ENCODE measurements around the gene SPRR2E.

SPRR2E gene

GRCh38 chr1:153071511-153071910 is 22.8 kb downstream of the SPRR2E start, which contains the start of gene SPRR2B:
Gene SPRR2B (minus strand): TSS chr1:153071611. CDS start chr1:153070839, 772 bp downstream.
- Histone ChIP-seq H3K4me3 (ENCODE audit: low read length) (no peak within 1 kb of the TSS), H3K4me1 (ENCODE audit: control insufficient read depth, low read length) (no peaks in the 10 kb centered on the region), H3K4me2 (ENCODE audit: low read length) (no peak within 1 kb of the TSS), H3K79me2 (ENCODE audit: control insufficient read depth, low read length) (no peaks in the 10 kb centered on the region), H3K9me2 (replicated peaks; ENCODE audit: control insufficient read depth, low read length) (no peaks in the 10 kb centered on the region), H3K9me3 (ENCODE audit: control insufficient read depth, insufficient read depth, low read length) (no peaks in the 10 kb centered on the region), H3F3A (ENCODE audit: control insufficient read depth, insufficient read depth) (no peaks in the 10 kb centered on the region), H3K27ac (ENCODE audit: low read depth, low read length) (no peak within 1 kb of the TSS), H3K36me3 (ENCODE audit: control insufficient read depth, low read length) (no peaks in the 10 kb centered on the region), H3K27me3 (ENCODE audit: control insufficient read depth, low read length) (no peaks in the 10 kb centered on the region; the same call in 1 of the 2 replicates), H4K20me1 (ENCODE audit: control insufficient read depth, insufficient read depth, low read depth, low read length) (no peaks in the 10 kb centered on the region)
- no peak for TF ChIP-seq EZH2phosphoT487 (IDR thresholded peaks at IDR 0.05; ENCODE audit: borderline replicate concordance, low read length)
- no peak for TF ChIP-seq CTCF (IDR thresholded peaks at IDR 0.05; ENCODE audit: low read depth, low read length, poor library complexity, severe bottlenecking)

- TF ChIP-seq CTCF (IDR thresholded peaks at IDR 0.05; ENCODE audit: low read depth, low read length, poor library complexity, severe bottlenecking): no peak
- no peak for TF ChIP-seq EZH2phosphoT487 (IDR thresholded peaks at IDR 0.05; ENCODE audit: borderline replicate concordance, low read length)
Measured at GRCh38 chr1:153070243-153070642, 24.1 kb downstream of the SPRR2E start.

GRCh38 chr1:153058826-153059784 is 35.2 kb downstream of the SPRR2E start:
- no peaks in the 10 kb centered on the region for H3K9me2 ChIP-seq (replicated peaks; ENCODE audit: control insufficient read depth, low read length)
- H3K36me3 ChIP-seq (ENCODE audit: control insufficient read depth, low read length): no peaks in the 10 kb centered on the region
- H3K4me3 ChIP-seq (ENCODE audit: low read length): no peak overlapping the region
- no peaks in the 10 kb centered on the region for H4K20me1 ChIP-seq (ENCODE audit: control insufficient read depth, insufficient read depth, low read depth, low read length)
- 0 out of 2 replicates have a peak, but pooled peaks cover 2% of the 10 kb centered on the region for H3K4me1 ChIP-seq (ENCODE audit: control insufficient read depth, low read length)
- H3K79me2 ChIP-seq (ENCODE audit: control insufficient read depth, low read length): no peaks in the 10 kb centered on the region
- H3K9me3 ChIP-seq (ENCODE audit: control insufficient read depth, insufficient read depth, low read length): no peaks in the 10 kb centered on the region
- no peaks in the 10 kb centered on the region for H3K27me3 ChIP-seq (ENCODE audit: control insufficient read depth, low read length)
- no peaks in the 10 kb centered on the region for H3F3A ChIP-seq (ENCODE audit: control insufficient read depth, insufficient read depth)
- H3K4me2 ChIP-seq (ENCODE audit: low read length): no peak overlapping the region
- H3K27ac ChIP-seq (ENCODE audit: low read depth, low read length): no peak overlapping the region
- TF ChIP-seq CTCF (IDR thresholded peaks at IDR 0.05; ENCODE audit: low read depth, low read length, poor library complexity, severe bottlenecking) (no peak), EZH2phosphoT487 (IDR thresholded peaks at IDR 0.05; ENCODE audit: borderline replicate concordance, low read length) (no peak)

More at GRCh38 chr1:153070243-153070642, 24.1 kb downstream of the SPRR2E start:
- Histone ChIP-seq H3K36me3 (ENCODE audit: control insufficient read depth, low read length) (no peaks in the 10 kb centered on the region), H3F3A (ENCODE audit: control insufficient read depth, insufficient read depth) (no peaks in the 10 kb centered on the region), H3K4me2 (ENCODE audit: low read length) (no peak overlapping the region), H3K9me2 (replicated peaks; ENCODE audit: control insufficient read depth, low read length) (no peaks in the 10 kb centered on the region), H3K4me3 (ENCODE audit: low read length) (no peak overlapping the region), H3K4me1 (ENCODE audit: control insufficient read depth, low read length) (no peaks in the 10 kb centered on the region), H3K27ac (ENCODE audit: low read depth, low read length) (no peak overlapping the region), H3K79me2 (ENCODE audit: control insufficient read depth, low read length) (no peaks in the 10 kb centered on the region), H3K9me3 (ENCODE audit: control insufficient read depth, insufficient read depth, low read length) (no peaks in the 10 kb centered on the region), H3K27me3 (ENCODE audit: control insufficient read depth, low read length) (no peaks in the 10 kb centered on the region; the same call in none of the 2 replicates), H4K20me1 (ENCODE audit: control insufficient read depth, insufficient read depth, low read depth, low read length) (no peaks in the 10 kb centered on the region)
